Measurements from ENCODE around the gene FOXP3. TPM values are rescaled to one million over a fixed set of nuclear protein-coding genes. Genes with fewer than 3 reads are reported as not detected.

Gene FOXP3
- total and polyA plus RNA-seq, 2 experiments from 2014 or later, result 0.11 to 0.28 TPM

DNA sequence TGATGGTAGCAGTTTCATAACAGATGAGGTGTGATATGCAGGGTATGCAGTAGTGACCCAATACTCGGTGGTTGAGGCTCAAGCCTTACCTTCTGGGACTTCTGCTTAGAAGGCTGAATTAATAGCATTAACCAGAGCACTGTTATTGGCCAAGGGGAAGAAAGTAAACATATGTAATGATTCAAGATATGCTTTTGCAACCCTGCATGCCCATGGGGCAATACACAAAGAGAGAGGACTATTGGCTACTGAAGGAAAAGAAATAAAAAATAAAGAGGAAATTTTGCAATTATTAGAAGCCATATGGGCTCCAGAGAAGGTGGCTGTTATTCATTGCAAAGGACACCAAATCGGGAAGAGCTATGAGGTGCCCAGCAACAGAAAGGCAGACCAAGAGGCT, 47.7 kb upstream of the FOXP3 start:
- H3K9me2 ChIP-seq (ENCODE audit: insufficient read depth), result no peaks in the 10 kb centered on the region
- TF ChIP-seq EZH2 (IDR thresholded peaks at IDR 0.05; ENCODE audit: low read depth, unreplicated experiment), result no peak
- TF ChIP-seq, protein P1, sequence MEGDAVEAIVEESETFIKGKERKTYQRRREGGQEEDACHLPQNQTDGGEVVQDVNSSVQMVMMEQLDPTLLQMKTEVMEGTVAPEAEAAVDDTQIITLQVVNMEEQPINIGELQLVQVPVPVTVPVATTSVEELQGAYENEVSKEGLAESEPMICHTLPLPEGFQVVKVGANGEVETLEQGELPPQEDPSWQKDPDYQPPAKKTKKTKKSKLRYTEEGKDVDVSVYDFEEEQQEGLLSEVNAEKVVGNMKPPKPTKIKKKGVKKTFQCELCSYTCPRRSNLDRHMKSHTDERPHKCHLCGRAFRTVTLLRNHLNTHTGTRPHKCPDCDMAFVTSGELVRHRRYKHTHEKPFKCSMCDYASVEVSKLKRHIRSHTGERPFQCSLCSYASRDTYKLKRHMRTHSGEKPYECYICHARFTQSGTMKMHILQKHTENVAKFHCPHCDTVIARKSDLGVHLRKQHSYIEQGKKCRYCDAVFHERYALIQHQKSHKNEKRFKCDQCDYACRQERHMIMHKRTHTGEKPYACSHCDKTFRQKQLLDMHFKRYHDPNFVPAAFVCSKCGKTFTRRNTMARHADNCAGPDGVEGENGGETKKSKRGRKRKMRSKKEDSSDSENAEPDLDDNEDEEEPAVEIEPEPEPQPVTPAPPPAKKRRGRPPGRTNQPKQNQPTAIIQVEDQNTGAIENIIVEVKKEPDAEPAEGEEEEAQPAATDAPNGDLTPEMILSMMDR (conservative IDR thresholded peaks at IDR 0.05; ENCODE audit: low read depth in 2 of 2), result no peak
- TF ChIP-seq, protein P2, sequence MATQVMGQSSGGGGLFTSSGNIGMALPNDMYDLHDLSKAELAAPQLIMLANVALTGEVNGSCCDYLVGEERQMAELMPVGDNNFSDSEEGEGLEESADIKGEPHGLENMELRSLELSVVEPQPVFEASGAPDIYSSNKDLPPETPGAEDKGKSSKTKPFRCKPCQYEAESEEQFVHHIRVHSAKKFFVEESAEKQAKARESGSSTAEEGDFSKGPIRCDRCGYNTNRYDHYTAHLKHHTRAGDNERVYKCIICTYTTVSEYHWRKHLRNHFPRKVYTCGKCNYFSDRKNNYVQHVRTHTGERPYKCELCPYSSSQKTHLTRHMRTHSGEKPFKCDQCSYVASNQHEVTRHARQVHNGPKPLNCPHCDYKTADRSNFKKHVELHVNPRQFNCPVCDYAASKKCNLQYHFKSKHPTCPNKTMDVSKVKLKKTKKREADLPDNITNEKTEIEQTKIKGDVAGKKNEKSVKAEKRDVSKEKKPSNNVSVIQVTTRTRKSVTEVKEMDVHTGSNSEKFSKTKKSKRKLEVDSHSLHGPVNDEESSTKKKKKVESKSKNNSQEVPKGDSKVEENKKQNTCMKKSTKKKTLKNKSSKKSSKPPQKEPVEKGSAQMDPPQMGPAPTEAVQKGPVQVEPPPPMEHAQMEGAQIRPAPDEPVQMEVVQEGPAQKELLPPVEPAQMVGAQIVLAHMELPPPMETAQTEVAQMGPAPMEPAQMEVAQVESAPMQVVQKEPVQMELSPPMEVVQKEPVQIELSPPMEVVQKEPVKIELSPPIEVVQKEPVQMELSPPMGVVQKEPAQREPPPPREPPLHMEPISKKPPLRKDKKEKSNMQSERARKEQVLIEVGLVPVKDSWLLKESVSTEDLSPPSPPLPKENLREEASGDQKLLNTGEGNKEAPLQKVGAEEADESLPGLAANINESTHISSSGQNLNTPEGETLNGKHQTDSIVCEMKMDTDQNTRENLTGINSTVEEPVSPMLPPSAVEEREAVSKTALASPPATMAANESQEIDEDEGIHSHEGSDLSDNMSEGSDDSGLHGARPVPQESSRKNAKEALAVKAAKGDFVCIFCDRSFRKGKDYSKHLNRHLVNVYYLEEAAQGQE (IDR thresholded peaks at IDR 0.05; ENCODE audit: unreplicated experiment), result no peak
- no peak for TF ChIP-seq POLR2AphosphoS5 (IDR thresholded peaks at IDR 0.05; ENCODE audit: low read depth)
- TF ChIP-seq ZNF331 (CRISPR knock-in tag; IDR thresholded peaks at IDR 0.05; ENCODE audit: low read depth), result no peak
- no peak for TF ChIP-seq NANOG (IDR thresholded peaks at IDR 0.05; ENCODE audit: borderline replicate concordance)
- no peak for TF ChIP-seq JUNB (IDR thresholded peaks at IDR 0.05; ENCODE audit: unreplicated experiment)
- TF ChIP-seq, protein P3, sequence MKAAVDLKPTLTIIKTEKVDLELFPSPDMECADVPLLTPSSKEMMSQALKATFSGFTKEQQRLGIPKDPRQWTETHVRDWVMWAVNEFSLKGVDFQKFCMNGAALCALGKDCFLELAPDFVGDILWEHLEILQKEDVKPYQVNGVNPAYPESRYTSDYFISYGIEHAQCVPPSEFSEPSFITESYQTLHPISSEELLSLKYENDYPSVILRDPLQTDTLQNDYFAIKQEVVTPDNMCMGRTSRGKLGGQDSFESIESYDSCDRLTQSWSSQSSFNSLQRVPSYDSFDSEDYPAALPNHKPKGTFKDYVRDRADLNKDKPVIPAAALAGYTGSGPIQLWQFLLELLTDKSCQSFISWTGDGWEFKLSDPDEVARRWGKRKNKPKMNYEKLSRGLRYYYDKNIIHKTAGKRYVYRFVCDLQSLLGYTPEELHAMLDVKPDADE (IDR thresholded peaks at IDR 0.05), result no peak
- TF ChIP-seq EZH2phosphoT487 (IDR thresholded peaks at IDR 0.05; ENCODE audit: unreplicated experiment), result no peak
- 0 out of 2 replicates have a peak, but pooled peaks cover 3% of the 10 kb centered on the region for H3F3A ChIP-seq (replicated peaks; ENCODE audit: low read depth)
- H3K79me2 ChIP-seq (replicated peaks; ENCODE audit: insufficient read depth), result no peaks in the 10 kb centered on the region
- ATAC-seq (no peak), DNase-seq (ENCODE audit: low spot score) (no peak)
- Mint-ChIP-seq H3K27ac (no peak overlapping the region), H3K27me3 (ENCODE audit: insufficient read depth, low read depth, poor library complexity) (peaks cover 5% of the 10 kb centered on the region), H3K4me3 (no peak overlapping the region), H3K4me1 (peaks cover 47% of the 10 kb centered on the region), H3K9me3 (peaks cover 13% of the 10 kb centered on the region; the same call in 1 of the 3 replicates), H3K36me3 (ENCODE audit: low read depth) (0 out of 3 replicates have a peak, but pooled peaks cover 10% of the 10 kb centered on the region)
- H3K27ac ChIP-seq (ENCODE audit: low read depth), result no peak overlapping the region
- no peaks in the 10 kb centered on the region for H3K27me3 ChIP-seq (ENCODE audit: insufficient read depth)
- H2AFZ ChIP-seq, result no peak overlapping the region
- H3K36me3 ChIP-seq (ENCODE audit: insufficient read depth), result no peaks in the 10 kb centered on the region
- no peaks in the 10 kb centered on the region for H4K20me1 ChIP-seq (replicated peaks; ENCODE audit: insufficient read depth)
- H3K4me1 ChIP-seq (ENCODE audit: insufficient read depth), result peaks cover 12% of the 10 kb centered on the region
- no peak overlapping the region for H3K4me2 ChIP-seq
- H3K4me3 ChIP-seq, result no peak overlapping the region

DNA sequence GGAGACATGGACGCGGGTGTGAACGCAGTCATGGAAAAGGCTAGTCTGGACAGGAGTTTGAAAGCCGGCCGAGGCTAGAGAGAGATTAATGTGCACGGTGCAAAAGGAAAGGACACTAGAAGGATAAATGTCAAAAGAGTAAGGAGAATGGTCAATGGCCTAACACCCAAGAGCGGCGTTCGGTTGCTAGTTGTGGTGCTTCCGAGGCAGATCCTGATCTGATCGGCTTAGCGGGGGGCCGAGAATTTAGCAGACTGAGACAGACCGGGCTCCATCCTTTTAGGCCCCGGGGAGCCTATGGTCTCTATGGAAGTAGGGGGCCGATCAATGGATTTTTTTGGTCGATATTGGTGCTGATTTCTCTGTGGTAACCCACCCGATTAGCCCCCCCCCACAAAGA, 45.9 kb upstream of the FOXP3 start:
- Histone ChIP-seq H3K36me3 (ENCODE audit: insufficient read depth) (no peaks in the 10 kb centered on the region), H3K79me2 (replicated peaks; ENCODE audit: insufficient read depth) (no peaks in the 10 kb centered on the region), H3K4me1 (ENCODE audit: insufficient read depth) (peaks cover 12% of the 10 kb centered on the region), H2AFZ (no peak overlapping the region), H3K9me2 (ENCODE audit: insufficient read depth) (no peaks in the 10 kb centered on the region), H3K27ac (ENCODE audit: low read depth) (peak overlapping the region; percentile 81), H3K27me3 (ENCODE audit: insufficient read depth) (no peaks in the 10 kb centered on the region), H4K20me1 (replicated peaks; ENCODE audit: insufficient read depth) (no peaks in the 10 kb centered on the region), H3F3A (replicated peaks; ENCODE audit: low read depth) (0 out of 2 replicates have a peak, but pooled peaks cover 3% of the 10 kb centered on the region), H3K4me3 (peak overlapping the region; percentile 48), H3K4me2 (peak overlapping the region; percentile 74)
- DNase-seq (ENCODE audit: low spot score) (peak; percentile 43), ATAC-seq (peak; percentile 76)
- Mint-ChIP-seq H3K27ac (peak overlapping the region; percentile 96), H3K27me3 (ENCODE audit: insufficient read depth, low read depth, poor library complexity) (peaks cover 5% of the 10 kb centered on the region), H3K36me3 (ENCODE audit: low read depth) (0 out of 3 replicates have a peak, but pooled peaks cover 10% of the 10 kb centered on the region), H3K4me1 (peaks cover 39% of the 10 kb centered on the region), H3K4me3 (peak overlapping the region; percentile 61), H3K9me3 (peaks cover 13% of the 10 kb centered on the region; the same call in 1 of the 3 replicates)
- no peak for TF ChIP-seq JUNB (IDR thresholded peaks at IDR 0.05; ENCODE audit: unreplicated experiment)
- no peak for TF ChIP-seq ZNF331 (CRISPR knock-in tag; IDR thresholded peaks at IDR 0.05; ENCODE audit: low read depth)
